DMS114 treated with DMSO at 0.1 percent for 48 hours (cell line): ENCODE data around the gene XCR1.
"Not testable (repeated sequence)": the region's sequence is repeated elsewhere in the genome, so short reads cannot be mapped to it uniquely, and the experiment has no call there.

ENCODE experiments used
- DNase-seq: peaks from one replicate; lab custom pipeline; 2025; ENCODE audit not compliant: unreplicated experiment; lab: John Stamatoyannopoulos, UW

The XCR1 gene

DNA sequence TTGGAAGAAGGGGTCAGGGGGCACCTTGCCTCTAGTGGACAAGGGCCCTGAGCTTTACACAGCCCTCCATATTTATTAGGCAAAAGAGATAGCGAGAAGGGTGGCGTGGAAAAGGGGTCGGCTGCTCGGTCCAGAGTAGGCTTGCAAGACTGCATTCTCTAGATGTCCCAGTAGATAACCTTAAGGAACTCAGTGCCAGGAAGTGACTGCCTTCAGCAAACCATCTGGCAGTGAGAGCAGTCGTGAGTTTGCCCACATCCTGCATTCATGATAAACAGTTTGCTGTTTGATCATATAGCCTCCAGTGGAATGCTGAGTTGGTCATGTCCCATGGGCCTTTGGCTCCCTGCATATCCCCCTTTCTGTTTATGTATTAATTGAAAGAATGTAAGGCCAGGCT lies 18.9 kb upstream of the XCR1 start:
- DNase-seq, result not testable (repeated sequence)

GRCh38 chr3:46038916-46039315 lies 11.6 kb upstream of the XCR1 start:
- no peak for DNase-seq

GRCh38 chr3:46038071-46038470 lies 10.8 kb upstream of the XCR1 start:
- not testable (repeated sequence) for DNase-seq

GRCh38 chr3:46036191-46036590 lies 8.9 kb upstream of the XCR1 start:
- DNase-seq, result no peak

DNA sequence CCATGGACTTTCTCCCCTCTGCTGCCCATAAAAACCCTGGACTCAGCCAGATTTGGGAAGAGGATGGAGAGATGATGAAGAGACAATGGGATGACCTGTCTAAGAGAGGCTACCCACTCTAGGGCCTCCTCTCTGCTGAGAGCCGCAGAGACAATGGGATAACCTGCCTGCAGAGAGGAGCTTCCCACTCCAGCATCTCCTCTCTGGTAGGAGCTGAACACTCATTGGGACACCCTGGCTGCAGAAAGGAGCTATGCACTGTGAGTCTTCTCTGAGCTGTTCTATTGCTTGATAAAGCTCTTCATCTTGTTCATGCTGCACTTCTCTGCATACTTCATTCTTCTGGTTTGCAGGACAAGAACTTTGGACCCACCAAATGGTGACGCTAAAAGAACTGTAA lies 4.5 kb upstream of the XCR1 start:
- DNase-seq, result no peak

- DNase-seq, result no peak
Observed at GRCh38 chr3:46031269-46031668, 4.0 kb upstream of the XCR1 start.

DNA sequence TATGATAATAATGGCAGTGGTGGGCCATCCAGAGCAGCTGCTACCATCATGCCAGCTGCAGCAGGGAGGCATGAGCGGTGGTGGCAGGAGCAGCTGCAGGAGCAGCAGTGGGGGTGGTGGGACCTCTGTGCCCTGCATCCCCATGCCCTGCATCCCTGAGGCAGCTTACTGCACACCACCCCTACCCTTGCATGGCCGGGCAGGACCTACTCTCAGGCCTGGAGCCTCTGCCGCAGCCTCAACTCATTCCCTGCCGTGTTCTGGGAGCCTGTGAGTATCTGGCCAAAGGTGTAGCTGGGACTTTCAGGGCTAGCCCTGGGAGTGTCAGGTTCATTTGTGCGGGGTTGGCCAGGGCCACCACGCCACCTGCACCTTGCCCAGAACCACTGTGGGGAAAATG lies 3.3 kb upstream of the XCR1 start:
- DNase-seq, result no peak

GRCh38 chr3:46029953-46030543 lies 2.8 kb upstream of the XCR1 start:
- no peak for DNase-seq

DNA sequence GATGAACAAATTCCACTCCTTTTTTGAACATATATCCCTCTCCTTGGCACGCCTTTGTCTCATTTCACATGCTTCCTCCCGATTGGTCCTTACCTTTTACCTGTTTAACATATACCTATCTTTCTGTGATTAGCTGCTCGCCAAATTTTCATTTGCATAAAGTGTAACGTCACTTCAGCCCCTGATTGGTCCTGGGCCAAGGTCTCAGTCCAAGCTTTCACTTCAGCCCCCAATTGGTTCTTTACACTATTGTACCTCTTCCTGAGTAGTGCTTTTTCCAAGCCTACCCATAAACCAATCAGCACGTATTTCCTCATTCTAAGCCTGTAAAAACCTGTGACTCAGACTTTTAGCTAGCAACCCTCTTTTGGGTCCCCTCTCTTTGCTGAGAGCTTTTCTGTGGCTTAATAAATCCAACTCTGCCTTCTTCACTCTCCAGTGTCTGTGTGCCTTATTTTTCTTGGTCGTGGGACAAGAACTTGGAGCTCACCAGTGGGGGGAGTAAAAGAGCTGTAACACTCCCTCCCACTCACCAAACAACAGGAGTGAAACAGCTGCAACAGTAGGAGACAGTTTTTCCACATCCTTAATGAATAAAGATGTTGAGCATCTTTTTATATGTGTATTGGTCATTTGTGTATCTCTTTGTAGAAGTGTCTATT lies 584 bp upstream of the XCR1 start:
- DNase-seq, result no peak

- DNase-seq, result no peak
Observed at GRCh38 chr3:46025139-46025538, 2.1 kb downstream of the XCR1 start.

- no peak for DNase-seq
Observed at GRCh38 chr3:46024131-46024530, 3.2 kb downstream of the XCR1 start.

DNA sequence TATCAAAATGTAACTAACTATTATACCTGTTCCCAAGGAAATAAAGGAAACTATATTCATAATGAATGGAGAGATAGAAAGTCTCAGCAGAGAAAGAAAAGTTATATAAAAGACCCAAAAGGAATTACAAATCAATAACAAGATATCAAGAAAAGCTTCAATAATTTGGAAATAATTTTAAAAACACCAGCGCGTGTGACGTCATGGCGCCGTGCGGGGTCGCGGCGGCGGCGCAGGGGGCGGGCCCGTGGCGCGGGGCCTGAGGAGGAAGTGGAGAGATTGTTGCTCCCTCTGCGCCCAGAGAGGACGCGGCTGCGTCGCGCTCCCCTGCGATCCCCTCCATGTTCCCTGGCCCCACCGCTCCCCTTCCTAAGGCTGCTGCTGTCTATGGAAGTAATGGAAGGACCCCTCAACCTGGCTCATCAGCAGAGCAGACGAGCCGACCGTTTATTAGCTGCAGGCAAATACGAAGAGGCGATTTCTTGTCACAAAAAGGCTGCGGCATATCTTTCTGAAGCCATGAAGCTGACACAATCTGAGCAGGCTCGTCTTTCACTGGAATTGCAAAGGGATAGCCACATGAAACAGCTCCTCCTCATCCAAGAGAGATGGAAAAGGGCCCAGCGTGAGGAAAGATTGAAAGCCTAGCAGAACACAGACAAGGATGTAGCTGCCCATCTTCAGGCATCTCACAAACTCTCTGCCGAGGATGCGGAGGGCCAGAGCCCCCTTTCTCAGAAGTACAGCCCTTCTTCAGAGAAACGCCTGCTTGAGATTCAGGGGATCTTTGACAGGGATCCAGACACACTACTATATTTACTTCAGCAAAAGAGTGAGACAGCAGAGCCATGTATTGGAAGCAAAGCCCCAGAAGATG lies 4.1 kb downstream of the XCR1 start:
- DNase-seq, result no peak

DNA sequence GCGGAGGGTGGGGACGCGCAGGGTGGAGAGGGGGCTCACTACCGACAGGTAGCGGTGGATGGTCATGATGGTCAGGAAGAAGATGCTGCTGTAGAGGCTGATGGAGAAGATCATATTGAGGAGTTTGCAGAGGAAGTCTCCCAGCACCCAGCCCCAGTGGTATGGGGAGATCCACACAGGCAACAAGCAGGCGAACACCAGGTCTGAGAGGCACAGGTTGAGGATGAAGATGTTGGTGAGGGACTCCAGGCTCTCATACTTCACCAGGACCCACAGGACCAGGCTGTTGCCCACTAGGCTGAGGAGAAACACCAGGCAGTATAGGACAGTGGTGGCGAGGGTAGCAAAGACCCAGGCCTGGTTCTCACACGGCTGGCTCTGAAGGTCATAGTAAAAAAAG lies 5.8 kb downstream of the XCR1 start:
- DNase-seq, result no peak

GRCh38 chr3:46020766-46021510 lies 6.3 kb downstream of the XCR1 start:
- no peak for DNase-seq

- no peak for DNase-seq
Observed at GRCh38 chr3:46019707-46020106, 7.6 kb downstream of the XCR1 start.

GRCh38 chr3:46017720-46018119 lies 9.6 kb downstream of the XCR1 start:
- no peak for DNase-seq

- no peak for DNase-seq
Observed at GRCh38 chr3:46013316-46014094, 13.8 kb downstream of the XCR1 start.

DNA sequence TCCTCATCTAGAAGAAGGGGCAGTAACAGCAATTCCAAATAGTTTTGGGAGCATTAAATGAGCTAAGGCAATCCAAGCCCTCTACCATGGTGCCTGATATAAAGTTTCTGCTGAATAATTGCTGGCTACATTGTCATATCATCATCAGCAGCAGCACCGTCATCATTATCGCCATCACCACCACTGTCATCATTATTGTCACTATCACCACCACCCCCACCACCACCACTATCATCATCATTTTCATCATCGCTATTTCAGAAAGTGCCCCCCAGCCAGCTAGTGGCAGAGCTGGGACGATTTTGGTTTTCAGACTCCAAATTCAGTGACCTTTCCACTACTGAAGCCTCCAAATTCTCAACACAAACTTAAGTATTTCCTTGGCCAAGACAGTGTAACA lies 15.0 kb downstream of the XCR1 start:
- DNase-seq, result no peak

DNA sequence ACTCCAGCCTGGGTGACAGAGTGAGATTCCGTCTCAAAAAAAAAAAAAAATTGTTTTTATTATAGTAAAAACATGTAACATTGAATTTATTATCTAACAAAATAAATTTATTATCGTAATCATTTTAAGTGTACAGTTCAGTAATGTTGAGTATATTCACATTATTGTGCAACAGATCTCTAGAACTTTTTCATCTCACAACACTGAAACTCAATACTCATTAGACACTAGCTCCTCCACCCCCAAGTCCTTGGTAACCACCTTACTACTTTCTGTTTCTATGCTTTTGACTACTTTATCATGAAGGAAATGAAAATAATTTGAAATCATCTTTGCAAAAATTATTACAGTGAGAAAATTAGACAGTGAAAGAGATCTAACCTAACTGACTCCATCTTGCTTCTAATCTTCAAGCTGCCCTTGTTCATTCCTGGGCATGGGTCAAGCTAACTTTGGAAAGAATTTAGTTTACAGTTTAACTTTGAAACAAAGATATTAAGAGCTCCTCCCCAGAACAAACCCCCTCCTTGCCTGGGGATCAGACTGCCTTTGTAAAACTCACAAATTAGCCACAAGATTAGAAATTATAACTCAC lies 16.7 kb downstream of the XCR1 start:
- DNase-seq, result no peak

DNA sequence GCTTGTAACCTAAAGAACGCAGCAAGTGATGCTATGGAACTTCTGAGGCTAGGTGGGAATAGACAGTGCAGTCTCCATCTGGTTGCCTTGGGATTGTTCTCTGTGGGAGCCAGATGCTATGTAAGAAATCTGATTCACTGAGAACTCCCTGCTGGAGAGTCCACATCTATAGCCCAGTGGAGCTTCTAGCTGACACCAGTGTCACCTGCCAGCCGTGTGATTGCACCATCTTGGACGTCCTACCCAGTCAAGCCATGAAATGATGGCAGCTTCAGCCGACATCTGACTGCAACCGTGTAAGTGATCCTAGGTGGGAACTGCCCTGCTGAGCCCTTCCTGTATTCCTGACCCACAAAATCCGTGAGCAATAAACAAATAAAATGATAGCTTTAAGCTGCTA lies 19.2 kb downstream of the XCR1 start:
- no peak for DNase-seq
